ENCODE data around the gene KCTD14. TPM values are rescaled to one million over a fixed set of nuclear protein-coding genes. Genes with fewer than 3 reads are reported as not detected.

Gene KCTD14
- total RNA-seq, 1 experiment from 2014 or later = 8.2 TPM

DNA sequence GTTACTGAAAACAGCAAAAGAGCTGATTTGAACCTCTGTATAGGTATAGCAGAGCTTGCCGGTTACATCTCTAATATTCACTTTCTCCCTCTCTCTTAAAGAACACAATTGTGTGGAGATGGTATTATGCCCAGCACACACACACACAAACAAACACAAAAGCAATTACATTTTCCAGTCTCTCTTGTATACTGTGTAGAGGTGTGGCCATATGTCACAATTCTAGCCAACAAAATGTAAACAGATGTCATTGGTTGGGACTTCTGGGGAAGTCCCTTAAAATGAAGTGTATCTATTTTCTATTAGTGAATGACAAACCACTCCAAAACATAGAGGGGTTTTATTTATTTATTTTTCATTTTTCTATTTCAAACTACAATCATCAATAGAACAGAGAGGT lies 12.8 kb downstream of the KCTD14 start:
- Mint-ChIP-seq H3K4me3 (ENCODE audit: unreplicated experiment) (no peak overlapping the region), H3K9me3 (ENCODE audit: unreplicated experiment) (no peaks in the 10 kb centered on the region), H3K4me1 (ENCODE audit: low read depth, unreplicated experiment) (no peaks in the 10 kb centered on the region), H3K27me3 (ENCODE audit: insufficient read depth, unreplicated experiment) (no peaks in the 10 kb centered on the region), H3K36me3 (ENCODE audit: insufficient read depth, unreplicated experiment) (no peaks in the 10 kb centered on the region), H3K27ac (ENCODE audit: unreplicated experiment) (no peak overlapping the region)
- intact Hi-C loops (cut with micrococcal nuclease; ENCODE audit: unreplicated experiment) = no loop called here
- Histone ChIP-seq H3K9me3 (no peaks in the 10 kb centered on the region), H3K27me3 (replicated peaks; ENCODE audit: control insufficient read depth, insufficient read depth, low read length) (no peaks in the 10 kb centered on the region), H3K36me3 (ENCODE audit: control insufficient read depth, insufficient read depth, low read length) (no peaks in the 10 kb centered on the region), H3K4me1 (no peaks in the 10 kb centered on the region), H3K4me3 (ENCODE audit: low read depth, low read length) (no peak overlapping the region)
- no peak for DNase-seq
- BruUV-seq (replicated peaks) = no TSS peak
- ChIA-PET CTCF (interaction anchor here (0.6 kb wide), 2 partner anchors 9 to 27 kb away, joined by 4 to 5 read pairs; no protein-coding TSS in a partner anchor), POLR2A (no interaction called here)
- TF ChIP-seq, protein P1, sequence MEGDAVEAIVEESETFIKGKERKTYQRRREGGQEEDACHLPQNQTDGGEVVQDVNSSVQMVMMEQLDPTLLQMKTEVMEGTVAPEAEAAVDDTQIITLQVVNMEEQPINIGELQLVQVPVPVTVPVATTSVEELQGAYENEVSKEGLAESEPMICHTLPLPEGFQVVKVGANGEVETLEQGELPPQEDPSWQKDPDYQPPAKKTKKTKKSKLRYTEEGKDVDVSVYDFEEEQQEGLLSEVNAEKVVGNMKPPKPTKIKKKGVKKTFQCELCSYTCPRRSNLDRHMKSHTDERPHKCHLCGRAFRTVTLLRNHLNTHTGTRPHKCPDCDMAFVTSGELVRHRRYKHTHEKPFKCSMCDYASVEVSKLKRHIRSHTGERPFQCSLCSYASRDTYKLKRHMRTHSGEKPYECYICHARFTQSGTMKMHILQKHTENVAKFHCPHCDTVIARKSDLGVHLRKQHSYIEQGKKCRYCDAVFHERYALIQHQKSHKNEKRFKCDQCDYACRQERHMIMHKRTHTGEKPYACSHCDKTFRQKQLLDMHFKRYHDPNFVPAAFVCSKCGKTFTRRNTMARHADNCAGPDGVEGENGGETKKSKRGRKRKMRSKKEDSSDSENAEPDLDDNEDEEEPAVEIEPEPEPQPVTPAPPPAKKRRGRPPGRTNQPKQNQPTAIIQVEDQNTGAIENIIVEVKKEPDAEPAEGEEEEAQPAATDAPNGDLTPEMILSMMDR (IDR thresholded peaks at IDR 0.05; ENCODE audit: insufficient read depth in 1 of 2, low read depth in 1 of 2, low read length in 1 of 2, severe bottlenecking in 1 of 2, unreplicated experiment in 1 of 2) = no peak

DNA sequence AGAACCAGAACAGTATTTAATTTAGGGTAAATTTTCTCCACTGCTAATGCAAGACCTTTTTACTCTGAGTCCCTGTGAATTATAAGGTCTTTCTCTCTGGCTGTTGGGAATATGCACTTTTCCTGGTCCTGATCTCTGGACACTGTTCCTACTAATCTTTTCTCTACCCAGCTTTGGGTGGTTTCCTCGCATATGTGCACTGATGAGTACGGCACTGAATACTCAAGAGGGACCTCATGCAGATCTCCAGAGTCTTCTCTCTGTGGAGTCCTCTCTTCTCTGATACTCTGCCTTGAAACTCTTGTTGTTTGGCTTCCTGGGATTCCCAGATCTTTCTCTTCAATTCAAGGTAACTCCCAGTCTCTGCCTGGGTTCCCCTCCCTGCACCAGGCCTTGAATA lies 14.0 kb downstream of the KCTD14 start:
- no TSS peak for BruUV-seq (replicated peaks)
- Histone ChIP-seq H3K4me3 (ENCODE audit: low read depth, low read length) (no peak overlapping the region), H3K36me3 (ENCODE audit: control insufficient read depth, insufficient read depth, low read length) (no peaks in the 10 kb centered on the region), H3K9me3 (no peaks in the 10 kb centered on the region), H3K27me3 (replicated peaks; ENCODE audit: control insufficient read depth, insufficient read depth, low read length) (no peaks in the 10 kb centered on the region), H3K4me1 (no peaks in the 10 kb centered on the region)
- TF ChIP-seq, protein P1 (IDR thresholded peaks at IDR 0.05; ENCODE audit: insufficient read depth in 1 of 2, low read depth in 1 of 2, low read length in 1 of 2, severe bottlenecking in 1 of 2, unreplicated experiment in 1 of 2) = no peak
- ChIA-PET POLR2A (interaction anchor here (1.2 kb wide), 1 partner anchor 14 kb away, joined by 4 read pairs; the partner anchor contains the start of gene INTS4), CTCF (no interaction called here)
- intact Hi-C loops (cut with micrococcal nuclease; ENCODE audit: unreplicated experiment) = no loop called here
- no peaks in the 10 kb centered on the region for H3K36me3 Mint-ChIP-seq (ENCODE audit: insufficient read depth, unreplicated experiment)
- no peak for DNase-seq
- no peak overlapping the region for H3K27ac Mint-ChIP-seq (ENCODE audit: unreplicated experiment)
- no peaks in the 10 kb centered on the region for H3K4me1 Mint-ChIP-seq (ENCODE audit: low read depth, unreplicated experiment)
- H3K9me3 Mint-ChIP-seq (ENCODE audit: unreplicated experiment) = no peaks in the 10 kb centered on the region
- H3K4me3 Mint-ChIP-seq (ENCODE audit: unreplicated experiment) = no peak overlapping the region
- H3K27me3 Mint-ChIP-seq (ENCODE audit: insufficient read depth, unreplicated experiment) = no peaks in the 10 kb centered on the region

DNA sequence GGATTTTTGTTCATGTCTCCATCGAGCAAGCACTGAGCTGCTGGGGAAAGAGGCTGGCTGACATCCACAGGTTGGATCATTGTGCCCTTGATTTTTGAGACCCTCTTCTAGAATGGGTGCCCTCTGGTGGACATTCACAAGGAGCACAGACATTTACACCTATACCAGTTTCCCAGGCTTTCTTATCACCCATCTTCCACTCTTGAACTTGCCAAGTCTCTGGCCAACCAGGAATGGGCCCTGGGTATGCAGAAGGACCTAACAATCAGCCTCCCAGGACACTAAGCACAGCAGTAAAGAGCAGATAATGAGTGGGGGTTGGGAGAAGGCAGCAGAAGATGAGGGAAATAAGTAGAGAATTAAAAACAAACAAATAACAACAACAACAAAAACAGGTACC lies 22.9 kb downstream of the KCTD14 start:
- Mint-ChIP-seq H3K36me3 (ENCODE audit: insufficient read depth, unreplicated experiment) (no peaks in the 10 kb centered on the region), H3K27me3 (ENCODE audit: insufficient read depth, unreplicated experiment) (no peaks in the 10 kb centered on the region), H3K4me3 (ENCODE audit: unreplicated experiment) (no peak overlapping the region), H3K4me1 (ENCODE audit: low read depth, unreplicated experiment) (no peaks in the 10 kb centered on the region), H3K9me3 (ENCODE audit: unreplicated experiment) (no peaks in the 10 kb centered on the region), H3K27ac (ENCODE audit: unreplicated experiment) (no peak overlapping the region)
- no TSS peak for BruUV-seq (replicated peaks)
- DNase-seq = peak; percentile 77 to 80
- ChIA-PET POLR2A (interaction anchor here (0.6 kb wide), 1 partner anchor 28 kb away, joined by 4 read pairs; no protein-coding TSS in a partner anchor), CTCF (interaction anchor here (1.0 to 1.9 kb wide), 7 partner anchors 8 to 564 kb away, joined by 3 to 9 read pairs (median 7); no protein-coding TSS in a partner anchor)
- H3K36me3 ChIP-seq (ENCODE audit: control insufficient read depth, insufficient read depth, low read length) = no peaks in the 10 kb centered on the region
- TF ChIP-seq, protein P1 (IDR thresholded peaks at IDR 0.05; ENCODE audit: insufficient read depth in 1 of 2, low read depth in 1 of 2, low read length in 1 of 2, severe bottlenecking in 1 of 2, unreplicated experiment in 1 of 2) = peak; percentile 89 to 91
- H3K4me1 ChIP-seq = peaks cover 10% of the 10 kb centered on the region
- no peaks in the 10 kb centered on the region for H3K9me3 ChIP-seq
- no peaks in the 10 kb centered on the region for H3K27me3 ChIP-seq (replicated peaks; ENCODE audit: control insufficient read depth, insufficient read depth, low read length)
- no peak overlapping the region for H3K4me3 ChIP-seq (ENCODE audit: low read depth, low read length)
- intact Hi-C loops (cut with micrococcal nuclease; ENCODE audit: unreplicated experiment) = loop anchor here (1.0 to 5.0 kb wide), 4 partner anchors 20 to 224 kb away; no protein-coding TSS in a partner anchor

Measured in Caco-2 (cell line).